D721Med (cell line): ENCODE data around the gene EFTUD2.

Experiments used
- DNase-seq: peaks from one replicate; pipeline ENCODE4 v3.0.0; 2011; ENCODE audit warnings: low spot score; ENCODE audit not compliant: insufficient read length
- FAIRE-seq: peaks from 2 replicates; lab custom pipeline; 2011; peaks lifted over from hg19 to GRCh38; lab: Jason Lieb, UNC
- CTCF ChIP-seq: IDR thresholded peaks from 2 replicates; pipeline ENCODE4 v1.5.1; 2012; ENCODE audit warnings: mild to moderate bottlenecking, control low read depth; ENCODE audit not compliant: insufficient read depth; ENCODE audit errors: missing control alignments

EFTUD2 gene

GRCh38 chr17:44807093-44807816, 92.0 kb downstream of the EFTUD2 start:
- no peak for FAIRE-seq
- DNase-seq, result no peak
- no peak for TF ChIP-seq CTCF

GRCh38 chr17:44804302-44805089, 94.7 kb downstream of the EFTUD2 start:
- no peak for TF ChIP-seq CTCF
- DNase-seq, result no peak
- FAIRE-seq, result no peak

GRCh38 chr17:44801880-44802279, 97.4 kb downstream of the EFTUD2 start:
- FAIRE-seq (no peak), DNase-seq (no peak)
- TF ChIP-seq CTCF, result no peak
